Karpas-422 (cell line): ENCODE data around the gene CMA1. TPM values are rescaled to one million over a fixed set of nuclear protein-coding genes. Genes with fewer than 3 reads are reported as not detected.

ENCODE experiments used
- DNase-seq: peaks from one replicate; pipeline ENCODE4 v3.0.0-alpha.2; 2015
- H2AFZ ChIP-seq: fragments of 200-600 bp; sonication (generic); 2 replicates; pipeline ENCODE4 v1.6.1; 2014; ENCODE audit warnings: antibody characterized with exemption, low read length, mixed read lengths
- H3K27ac ChIP-seq: fragments of 200-600 bp; sonication (generic); 2 replicates; pipeline ENCODE4 v1.5.1; 2014; ENCODE audit warnings: mild to moderate bottlenecking, low read length, moderate library complexity
- H3K27me3 ChIP-seq: fragments of 200-600 bp; sonication (generic); 2 replicates; pipeline ENCODE4 v1.6.1; 2014; ENCODE audit warnings: low read length, mixed read lengths
- H3K36me3 ChIP-seq: fragments of 200-600 bp; sonication (generic); 2 replicates; pipeline ENCODE4 v1.6.1; 2014; ENCODE audit warnings: low read length, mixed read lengths; ENCODE audit not compliant: insufficient read depth
- H3K4me1 ChIP-seq: fragments of 200-600 bp; sonication (generic); 2 replicates; pipeline ENCODE4 v1.6.1; 2014; ENCODE audit warnings: mild to moderate bottlenecking, low read length, mixed read lengths
- H3K4me2 ChIP-seq: fragments of 200-600 bp; sonication (generic); 2 replicates; pipeline ENCODE4 v1.6.1; 2014; ENCODE audit warnings: low read length, low read depth, mild to moderate bottlenecking; ENCODE audit not compliant: poor library complexity, severe bottlenecking
- H3K4me3 ChIP-seq: fragments of 200-600 bp; sonication (generic); 2 replicates; pipeline ENCODE4 v1.5.1; 2014; ENCODE audit warnings: mild to moderate bottlenecking, antibody characterized with exemption, low read length, mixed read lengths
- H3K79me2 ChIP-seq: fragments of 200-600 bp; sonication (generic); 2 replicates; pipeline ENCODE4 v1.6.1; 2014; ENCODE audit warnings: mild to moderate bottlenecking, low read length, mixed read lengths
- H3K9ac ChIP-seq: fragments of 200-600 bp; sonication (generic); 2 replicates; pipeline ENCODE4 v1.6.0; 2014; ENCODE audit warnings: low read length
- H3K9me2 ChIP-seq: fragments of 200-600 bp; sonication (generic), shearing (Covaris generic); replicated peaks from 2 replicates; pipeline ENCODE4 v1.6.0; 2014; ENCODE audit warnings: mild to moderate bottlenecking, low read length, moderate library complexity; ENCODE audit not compliant: insufficient read depth
- H3K9me3 ChIP-seq: fragments of 300-700, 200-600 bp; sonication (generic); 2 replicates; pipeline ENCODE4 v1.6.1; 2014; ENCODE audit warnings: low read length, mixed read lengths
- H4K20me1 ChIP-seq: fragments of 200-600 bp; sonication (generic); 2 replicates; pipeline ENCODE4 v1.6.1; 2014; ENCODE audit warnings: mild to moderate bottlenecking, antibody characterized with exemption, low read length, low read depth; ENCODE audit not compliant: insufficient read depth
- total RNA-seq: library from RNA; depleted of rRNA; stranded (reverse); fragments of >200 nt; shearing (Covaris generic); gene quantifications from 2 replicates; pipeline ENCODE4 v1.2.3, GENCODE V29; 2014; ENCODE audit warnings: low replicate concordance; rRNA removed

CMA1 gene
- total RNA-seq, 1 experiment from 2014 or later: not detected

GRCh38 chr14:24461336-24461735 lies 46.7 kb downstream of the CMA1 start:
- H3K9me2 ChIP-seq: no peaks in the 10 kb centered on the region
- peaks cover 13% of the 10 kb centered on the region for H3K4me1 ChIP-seq
- no peak overlapping the region for H3K4me3 ChIP-seq
- no peak overlapping the region for H3K27ac ChIP-seq
- DNase-seq: no peak
- no peaks in the 10 kb centered on the region for H4K20me1 ChIP-seq
- no peak overlapping the region for H3K9ac ChIP-seq
- no peak overlapping the region for H3K4me2 ChIP-seq
- H2AFZ ChIP-seq: no peak overlapping the region
- no peaks in the 10 kb centered on the region for H3K36me3 ChIP-seq
- no peaks in the 10 kb centered on the region for H3K9me3 ChIP-seq
- H3K27me3 ChIP-seq: no peaks in the 10 kb centered on the region
- no peaks in the 10 kb centered on the region for H3K79me2 ChIP-seq

GRCh38 chr14:24459331-24459730 lies 48.7 kb downstream of the CMA1 start:
- Histone ChIP-seq H3K79me2 (no peaks in the 10 kb centered on the region), H3K27ac (no peak overlapping the region), H3K4me3 (no peak overlapping the region), H2AFZ (no peak overlapping the region), H3K9ac (no peak overlapping the region), H4K20me1 (no peaks in the 10 kb centered on the region), H3K36me3 (0 out of 2 replicates have a peak, but pooled peaks cover 4% of the 10 kb centered on the region), H3K9me3 (peaks cover 4% of the 10 kb centered on the region), H3K4me2 (no peak overlapping the region), H3K4me1 (peaks cover 8% of the 10 kb centered on the region), H3K9me2 (no peaks in the 10 kb centered on the region), H3K27me3 (no peaks in the 10 kb centered on the region)
- DNase-seq: no peak

GRCh38 chr14:24458736-24459135 lies 49.3 kb downstream of the CMA1 start:
- Histone ChIP-seq H4K20me1 (no peaks in the 10 kb centered on the region), H3K4me1 (peaks cover 3% of the 10 kb centered on the region), H2AFZ (no peak overlapping the region), H3K4me2 (no peak overlapping the region), H3K27me3 (no peaks in the 10 kb centered on the region), H3K27ac (no peak overlapping the region), H3K9ac (no peak overlapping the region), H3K9me3 (peaks cover 8% of the 10 kb centered on the region), H3K4me3 (no peak overlapping the region), H3K36me3 (peaks cover 10% of the 10 kb centered on the region; the same call in 1 of the 2 replicates), H3K79me2 (no peaks in the 10 kb centered on the region), H3K9me2 (no peaks in the 10 kb centered on the region)
- DNase-seq: no peak

- peaks cover 8% of the 10 kb centered on the region for H3K9me3 ChIP-seq
- H3K9me2 ChIP-seq: no peaks in the 10 kb centered on the region
- no peak overlapping the region for H3K9ac ChIP-seq
- no peaks in the 10 kb centered on the region for H3K27me3 ChIP-seq
- no peak overlapping the region for H3K4me2 ChIP-seq
- H3K36me3 ChIP-seq: peaks cover 12% of the 10 kb centered on the region; the same call in 1 of the 2 replicates
- no peaks in the 10 kb centered on the region for H3K79me2 ChIP-seq
- no peaks in the 10 kb centered on the region for H4K20me1 ChIP-seq
- no peak overlapping the region for H2AFZ ChIP-seq
- no peak for DNase-seq
- H3K4me1 ChIP-seq: no peaks in the 10 kb centered on the region
- no peak overlapping the region for H3K4me3 ChIP-seq
- H3K27ac ChIP-seq: no peak overlapping the region
These were observed 51.1 kb downstream of the CMA1 start for GRCh38 chr14:24456980-24457379.

Other genes starting within 250 kb of the CMA1 start
- 1.3 and 5.2 TPM in 2 replicates for gene TGM1, start 245.1 kb downstream of the CMA1 start, total RNA-seq
- 45.1 and 64.1 TPM in 2 replicates for gene RABGGTA, start 236.7 kb downstream of the CMA1 start, total RNA-seq
- 27.1 and 35.9 TPM in 2 replicates for gene DHRS1, start 208.5 kb downstream of the CMA1 start, total RNA-seq
- gene NOP9, start 208.4 kb downstream of the CMA1 start, total RNA-seq: 42.0 and 44.7 TPM in 2 replicates
- gene CIDEB, start 200.3 kb downstream of the CMA1 start, total RNA-seq: 7.1 and 9.9 TPM in 2 replicates
- gene LTB4R2, start 198.1 kb downstream of the CMA1 start, total RNA-seq: 12.9 and 41.5 TPM in 2 replicates
- gene LTB4R, start 196.8 kb downstream of the CMA1 start, total RNA-seq: 26.6 and 29.6 TPM in 2 replicates
- gene ADCY4, start 173.2 kb downstream of the CMA1 start, total RNA-seq: 0.07 and 0.69 TPM in 2 replicates
- gene RIPK3, start 168.3 kb downstream of the CMA1 start, total RNA-seq: 1.6 and 2.3 TPM in 2 replicates
- 17.1 and 19.9 TPM in 2 replicates for gene NFATC4, start 140.1 kb downstream of the CMA1 start, total RNA-seq
- gene NYNRIN, start 109.3 kb downstream of the CMA1 start, total RNA-seq: not detected in 2 replicates
- gene CBLN3, start 78.6 kb downstream of the CMA1 start, total RNA-seq: 1.1 and 3.6 TPM in 2 replicates
- 50.8 and 109 TPM in 2 replicates for gene KHNYN, start 78.3 kb downstream of the CMA1 start, total RNA-seq
- 53.3 and 77.2 TPM in 2 replicates for gene SDR39U1, start 65.5 kb downstream of the CMA1 start, total RNA-seq
- not detected in 2 replicates for gene CTSG, start 68.0 kb upstream of the CMA1 start, total RNA-seq
- gene GZMH, start 101.4 kb upstream of the CMA1 start, total RNA-seq: not detected in 2 replicates
- not detected in 2 replicates for gene GZMB, start 125.9 kb upstream of the CMA1 start, total RNA-seq